ENCODE results near the gene LCK.
A peak's percentile ranks its signal among the peaks of the same experiment; 100 is the strongest.

The LCK gene

DNA sequence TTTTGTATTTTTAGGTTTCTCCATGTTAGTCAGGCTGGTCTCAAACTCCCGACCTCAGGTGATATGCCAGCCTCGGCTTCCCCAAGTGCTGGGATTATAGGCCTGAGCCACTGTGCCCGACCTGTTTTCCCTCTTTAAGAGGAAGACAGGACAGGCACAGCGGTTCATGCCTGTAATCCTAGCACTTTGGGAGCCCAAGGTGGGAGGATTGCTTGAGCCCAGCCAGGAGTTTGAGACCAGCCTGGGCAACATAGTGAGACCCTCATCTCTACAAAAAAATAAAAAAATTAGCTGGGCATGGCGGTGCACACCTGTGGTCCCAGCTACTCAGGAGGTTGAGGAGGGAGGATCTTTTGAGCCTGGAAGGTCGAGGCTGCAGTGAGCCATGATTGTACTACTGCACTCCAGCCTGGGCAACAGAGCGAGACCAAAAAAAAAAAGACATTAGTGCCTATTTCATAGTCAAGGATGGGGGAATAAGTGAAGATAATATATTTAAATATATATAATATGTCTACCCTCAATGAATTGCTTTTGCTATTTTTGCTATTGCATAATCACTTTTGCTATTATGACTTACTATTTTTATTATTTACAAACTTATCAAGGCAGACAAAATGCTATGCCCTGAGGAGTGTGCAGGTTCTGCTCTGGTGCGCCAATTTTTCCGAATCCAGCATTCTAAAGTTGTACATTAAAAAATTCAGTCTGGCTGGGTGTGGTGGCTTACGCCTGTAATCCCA is 67.2 kb downstream of the LCK start:
- no peak for DNase-seq

DNA sequence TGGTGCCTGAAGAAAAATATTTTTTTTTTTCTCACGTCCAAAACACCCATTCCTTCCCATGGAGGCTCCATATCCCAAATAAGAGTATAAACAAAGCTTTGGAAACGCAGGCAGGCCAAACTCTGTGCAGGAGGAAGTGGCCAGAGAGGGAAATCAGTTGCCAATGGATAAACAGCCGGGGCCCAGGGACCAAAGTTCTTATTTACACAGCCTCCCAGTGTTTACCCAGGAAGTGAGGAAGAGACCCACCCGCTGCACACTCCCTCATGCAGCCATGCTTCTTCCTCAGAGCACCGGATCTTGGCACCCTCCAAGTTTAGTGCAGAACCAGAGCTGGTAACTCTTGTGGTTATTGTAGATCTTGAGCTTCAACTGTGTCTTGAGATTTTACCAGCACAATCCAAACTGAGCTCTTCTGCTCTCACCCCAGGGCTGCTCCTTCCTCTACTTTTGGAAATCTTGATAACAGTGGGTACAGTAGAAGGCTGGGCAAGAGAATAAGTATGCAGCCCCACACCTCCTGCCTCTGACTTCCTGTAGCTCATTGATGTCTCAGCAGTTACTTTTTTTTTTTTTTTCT is 70.7 kb downstream of the LCK start:
- no peak for DNase-seq

DNA sequence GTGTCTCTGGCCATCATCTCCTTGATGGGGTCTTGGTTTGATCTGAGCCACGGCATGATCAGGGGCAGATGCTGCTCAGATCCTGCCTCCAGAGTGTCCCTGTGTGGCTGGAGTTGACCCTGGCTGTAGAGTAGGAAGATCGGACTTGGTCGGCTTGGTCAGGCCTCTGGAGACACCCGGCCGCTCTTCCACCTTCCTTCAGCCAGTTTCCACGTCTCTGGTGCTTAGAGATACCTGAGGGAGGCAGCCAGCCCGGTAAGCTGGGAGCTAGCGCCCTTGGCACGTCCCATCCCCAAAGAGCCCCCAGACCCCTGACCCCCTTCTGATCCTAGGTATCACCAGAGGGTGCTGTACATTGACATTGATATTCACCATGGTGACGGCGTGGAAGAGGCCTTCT is 76.1 kb downstream of the LCK start:
- no peak for DNase-seq

DNA sequence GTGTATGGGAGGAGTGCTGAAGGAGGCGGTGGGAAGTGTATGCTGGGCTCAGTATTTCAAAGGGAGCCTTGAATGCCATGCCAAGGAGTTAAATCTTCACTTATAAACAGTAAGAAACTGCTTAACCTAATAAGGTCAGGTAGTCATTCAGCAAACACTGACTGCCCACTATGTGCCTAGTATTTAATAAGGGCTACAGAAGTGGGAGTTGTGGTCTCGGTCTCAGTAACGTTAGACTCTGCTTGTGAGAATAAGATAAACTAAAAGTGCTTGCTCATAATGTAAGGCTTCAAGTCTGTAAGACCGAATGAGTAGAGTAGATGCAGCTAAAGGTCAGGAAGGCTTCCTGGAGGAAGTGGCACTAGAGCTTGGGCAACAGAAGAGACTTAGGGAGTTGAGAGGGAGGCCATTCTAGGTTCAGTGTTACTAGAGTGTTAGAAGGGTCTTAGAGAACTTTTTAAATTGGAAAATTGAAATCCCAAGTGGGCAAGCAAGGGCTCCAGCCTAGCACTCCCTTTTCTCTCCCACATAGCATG is 78.9 kb downstream of the LCK start:
- DNase-seq, result no peak

DNA sequence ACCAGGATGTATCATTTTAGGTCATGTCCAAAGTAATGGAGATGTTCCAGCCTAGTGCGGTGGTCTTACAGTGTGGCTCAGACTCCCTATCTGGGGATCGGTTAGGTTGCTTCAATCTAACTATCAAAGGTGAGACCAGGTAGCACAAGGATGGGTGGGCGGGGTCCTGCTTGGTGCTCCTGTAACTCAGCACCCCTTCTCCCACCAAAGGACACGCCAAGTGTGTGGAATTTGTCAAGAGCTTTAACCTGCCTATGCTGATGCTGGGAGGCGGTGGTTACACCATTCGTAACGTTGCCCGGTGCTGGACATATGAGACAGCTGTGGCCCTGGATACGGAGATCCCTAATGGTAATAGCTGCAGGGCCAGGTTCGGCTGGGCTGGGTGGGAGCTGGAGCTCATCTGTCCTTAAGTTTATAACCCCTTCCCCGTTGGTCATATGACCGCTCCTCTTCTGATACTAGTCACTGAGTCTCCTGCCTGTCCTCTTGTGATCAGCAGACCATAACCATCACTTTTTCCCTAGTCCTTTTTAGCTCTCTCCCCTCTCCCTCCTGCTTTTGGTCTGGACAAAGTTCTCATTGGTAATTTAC is 79.6 kb downstream of the LCK start:
- no peak for DNase-seq

DNA sequence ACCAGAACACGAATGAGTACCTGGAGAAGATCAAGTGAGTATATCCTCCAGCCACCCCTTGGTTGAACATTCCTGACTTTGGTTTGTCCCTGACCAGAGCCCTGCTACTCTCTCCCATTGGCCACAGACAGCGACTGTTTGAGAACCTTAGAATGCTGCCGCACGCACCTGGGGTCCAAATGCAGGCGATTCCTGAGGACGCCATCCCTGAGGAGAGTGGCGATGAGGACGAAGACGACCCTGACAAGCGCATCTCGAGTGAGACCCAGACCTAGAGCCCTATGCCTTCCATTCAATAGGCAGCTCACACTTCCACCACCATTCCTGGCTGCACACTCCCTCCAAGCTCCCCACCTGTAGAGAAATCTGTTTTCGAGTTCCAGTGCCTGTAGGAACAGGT is 80.5 kb downstream of the LCK start:
- DNase-seq, result no peak

DNA sequence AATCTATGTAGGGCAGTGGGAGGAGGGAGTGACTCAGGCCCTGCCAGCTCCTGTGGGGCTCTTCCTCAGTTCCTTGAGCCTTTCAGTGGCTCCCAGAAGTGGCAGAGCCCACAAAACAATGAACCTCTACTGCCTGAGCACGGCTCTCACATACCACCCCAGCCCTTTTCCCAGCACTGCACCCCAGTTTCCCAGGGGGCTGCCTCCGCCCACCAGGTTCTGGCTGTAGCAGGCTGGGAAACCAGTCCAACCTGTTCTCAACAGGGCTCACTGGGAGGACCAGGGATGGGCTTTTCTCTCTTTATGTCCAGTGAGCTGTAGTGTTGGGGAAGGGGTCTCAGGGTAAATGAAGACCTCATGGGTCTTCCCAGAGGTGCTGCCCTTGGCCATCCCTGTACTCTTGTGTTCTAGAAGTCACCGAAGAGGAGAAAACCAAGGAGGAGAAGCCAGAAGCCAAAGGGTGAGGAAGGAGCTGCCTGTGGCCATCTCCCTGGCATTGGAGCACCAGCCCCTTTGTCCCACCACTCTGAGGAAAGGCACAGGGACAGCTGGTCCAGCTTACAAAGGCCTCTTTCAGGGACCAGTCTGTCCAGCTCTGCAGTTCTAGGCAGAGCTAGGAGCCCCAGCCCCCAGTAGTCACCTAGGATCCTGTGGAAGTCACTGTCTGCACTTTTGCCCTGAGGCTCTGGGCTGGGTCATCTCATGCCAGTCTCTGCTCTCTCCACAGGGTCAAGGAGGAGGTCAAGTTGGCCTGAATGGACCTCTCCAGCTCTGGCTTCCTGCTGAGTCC is 81.4 kb downstream of the LCK start:
- DNase-seq, result peak in 24 of 58 donors; percentile 13 to 71 (median 38)

DNA sequence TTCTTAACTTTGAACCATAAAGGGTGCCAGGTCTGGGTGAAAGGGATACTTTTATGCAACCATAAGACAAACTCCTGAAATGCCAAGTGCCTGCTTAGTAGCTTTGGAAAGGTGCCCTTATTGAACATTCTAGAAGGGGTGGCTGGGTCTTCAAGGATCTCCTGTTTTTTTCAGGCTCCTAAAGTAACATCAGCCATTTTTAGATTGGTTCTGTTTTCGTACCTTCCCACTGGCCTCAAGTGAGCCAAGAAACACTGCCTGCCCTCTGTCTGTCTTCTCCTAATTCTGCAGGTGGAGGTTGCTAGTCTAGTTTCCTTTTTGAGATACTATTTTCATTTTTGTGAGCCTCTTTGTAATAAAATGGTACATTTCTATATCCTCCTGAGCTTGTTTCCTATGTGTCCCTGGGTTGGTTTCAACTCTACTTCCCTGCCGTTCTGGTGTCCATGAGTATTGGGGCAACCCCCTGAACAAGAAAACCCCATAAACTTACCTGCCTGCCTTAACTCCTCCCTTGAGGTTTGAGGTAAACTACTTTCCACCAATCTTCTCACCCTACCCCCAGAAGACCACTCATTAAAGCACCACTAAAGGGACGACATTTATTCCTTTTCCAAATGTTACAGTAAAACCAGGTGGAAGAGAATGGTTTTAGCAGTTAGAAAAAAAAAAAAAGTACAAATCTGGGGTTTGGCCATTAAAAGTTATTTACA is 82.3 kb downstream of the LCK start:
- DNase-seq, result no peak

DNA sequence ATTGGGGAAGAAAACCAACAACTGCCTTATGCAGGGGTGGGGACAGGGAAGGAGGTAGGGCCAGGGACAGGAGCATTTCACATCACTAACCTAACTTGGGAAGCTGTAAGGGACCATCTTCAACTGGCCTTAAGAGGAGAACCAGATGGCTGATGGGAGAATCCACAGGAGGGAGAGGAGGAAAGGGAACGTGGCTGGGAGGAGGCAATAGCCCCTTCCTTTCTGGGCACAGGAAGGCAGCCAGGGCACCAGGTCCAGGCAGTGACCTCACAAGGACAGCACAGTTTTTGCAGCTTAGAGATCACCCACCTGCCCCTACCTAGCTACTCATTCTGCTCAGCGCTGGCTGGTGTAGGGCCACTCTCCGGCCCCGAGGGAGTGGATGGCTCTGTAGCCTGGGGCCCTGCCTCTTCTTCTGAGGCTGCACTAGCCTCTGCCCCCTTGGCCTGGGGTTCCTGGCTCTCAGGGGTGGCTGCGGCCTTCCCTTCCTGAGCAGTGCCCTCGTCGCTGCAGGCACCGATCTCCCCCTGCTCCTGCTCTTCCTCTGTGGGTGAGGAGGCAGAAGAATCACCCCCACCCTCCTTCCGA is 83.3 kb downstream of the LCK start:
- peak in 1 of 58 donors; percentile 23 for DNase-seq

DNA sequence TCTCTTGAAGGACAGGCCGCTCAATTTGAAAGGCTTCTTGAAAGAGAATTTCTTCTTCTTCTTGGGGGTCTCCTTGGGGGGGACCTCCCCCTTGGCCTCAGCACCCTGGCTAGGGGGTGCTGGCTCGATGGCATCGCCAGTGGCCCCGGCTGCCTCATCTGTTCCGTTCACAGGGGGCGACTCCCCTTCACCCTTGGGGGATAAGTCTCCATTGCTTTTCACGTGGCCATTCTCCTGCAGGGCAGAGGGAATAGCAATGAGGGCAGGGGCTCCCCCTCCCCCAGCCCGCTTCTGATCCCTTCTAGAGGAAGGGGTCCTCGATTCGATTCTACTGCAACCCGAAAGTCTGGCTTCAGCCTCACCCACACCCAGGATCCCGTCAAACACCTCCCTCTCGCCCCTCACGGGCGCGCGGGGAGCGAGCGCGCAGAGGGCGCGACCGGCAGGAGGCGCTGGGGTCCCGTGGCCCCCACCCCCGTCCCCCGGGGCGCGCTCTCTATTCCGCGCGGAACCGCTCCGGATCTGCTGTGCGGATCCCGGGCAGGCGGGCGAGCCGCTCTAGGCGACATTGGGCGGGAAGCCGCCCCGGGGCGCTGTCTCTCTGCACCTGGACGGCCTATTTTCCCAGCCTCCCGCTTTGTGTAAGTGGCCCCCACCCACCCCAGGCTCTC is 83.9 kb downstream of the LCK start:
- peak in 31 of 58 donors; percentile 18 to 62 (median 37) for DNase-seq

DNA sequence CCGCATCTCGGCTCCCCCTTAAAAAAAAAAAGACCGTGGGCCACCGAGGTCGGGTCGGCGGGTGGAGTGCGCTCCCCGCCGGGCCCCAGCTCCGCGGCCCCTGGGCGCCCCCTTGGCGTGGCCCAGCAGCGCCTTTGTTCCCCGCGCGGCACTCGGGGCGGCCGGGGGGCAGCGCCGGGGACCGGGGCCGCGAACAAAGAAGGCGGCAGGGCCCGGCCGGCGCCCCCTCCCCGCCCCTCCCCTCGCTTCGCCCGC is 84.4 kb downstream of the LCK start:
- no peak for DNase-seq
